ENCODE data around the gene GH1. TPM values are rescaled to one million over a fixed set of nuclear protein-coding genes. Genes with fewer than 3 reads are reported as not detected.

Gene GH1
- total RNA-seq, 1 experiment from 2014 or later: not detected

GRCh38 chr17:63930951-63931575 lies 12.4 kb upstream of the GH1 start:
- RAD21 ChIA-PET (ENCODE audit: low non-redundant PET in 1 of 2, low total read pairs in 2 of 2, uncharacterized antibody in 2 of 2, unreplicated experiment in 2 of 2): no interaction called here
- Histone ChIP-seq H3K79me2 (ENCODE audit: insufficient read depth, low read length) (no peaks in the 10 kb centered on the region), H2AFZ (ENCODE audit: low read depth, low read length, poor library complexity, severe bottlenecking) (no peak overlapping the region), H3K27me3 (ENCODE audit: insufficient read depth, low read length) (no peaks in the 10 kb centered on the region), H3K9me2 (ENCODE audit: insufficient read depth) (no peaks in the 10 kb centered on the region), H3K9me3 (ENCODE audit: control insufficient read depth in 1 of 2, insufficient read depth in 1 of 2, low read depth in 1 of 2, low read length in 2 of 2) (no peaks in the 10 kb centered on the region), H4K20me1 (ENCODE audit: insufficient read depth) (no peaks in the 10 kb centered on the region), H3K9ac (ENCODE audit: low read length) (no peak overlapping the region), H3K4me2 (ENCODE audit: low read length) (0 out of 2 replicates have a peak overlapping the region, but pooled peaks have one; percentile 12), H3K27ac (ENCODE audit: low read depth, low read length) (no peak overlapping the region), H3K4me3 (replicated peaks in 1 of 2; ENCODE audit: low read depth in 1 of 2, low read length in 2 of 2) (no peak overlapping the region), H3K36me3 (ENCODE audit: control insufficient read depth in 1 of 2, insufficient read depth in 2 of 2, low read length in 2 of 2) (no peaks in the 10 kb centered on the region), H3K4me1 (ENCODE audit: control insufficient read depth in 1 of 2, insufficient read depth in 2 of 2, low read length in 2 of 2) (peaks cover 0 to 11% of the 10 kb centered on the region in 2 experiments; a peak in 3 of 4 replicates)
- TF ChIP-seq SP1 (IDR thresholded peaks at IDR 0.05; ENCODE audit: low read depth): no peak
- no peak for TF ChIP-seq SRF (IDR thresholded peaks at IDR 0.05; ENCODE audit: low read depth)
- no peak for TF ChIP-seq EZH2phosphoT487 (IDR thresholded peaks at IDR 0.05; ENCODE audit: borderline replicate concordance)
- TF ChIP-seq CBX3 (IDR thresholded peaks at IDR 0.05; ENCODE audit: low read depth): no peak
- no peak for TF ChIP-seq ELF1 (IDR thresholded peaks at IDR 0.05; ENCODE audit: borderline replicate concordance, low read depth)
- no peak for TF ChIP-seq JUND (IDR thresholded peaks at IDR 0.05)
- TF ChIP-seq SIN3A (IDR thresholded peaks at IDR 0.05; ENCODE audit: low read depth): no peak
- no peak for TF ChIP-seq ZNF274 (IDR thresholded peaks at IDR 0.05; ENCODE audit: low read depth, low read length)
- no peak for TF ChIP-seq CEBPB (IDR thresholded peaks at IDR 0.05; ENCODE audit: low read depth)
- intact Hi-C loops (cut with micrococcal nuclease): no loop called here
- DNase-seq (ENCODE audit: low read depth, low spot score): no peak
- POLR2A ChIA-PET: no interaction called here
- CTCF ChIA-PET: interaction anchor here (1.1 to 3.9 kb wide), 2 partner anchors 15 to 202 kb away, joined by 3 to 17 read pairs; no protein-coding TSS in a partner anchor
- no TSS peak for BruUV-seq (replicated peaks)
- peak; percentile 68 for ATAC-seq

- no peak for TF ChIP-seq CTCF (IDR thresholded peaks at IDR 0.05 in 2 of 3, conservative IDR thresholded peaks at IDR 0.05 in 1 of 3; ENCODE audit: borderline replicate concordance in 1 of 3, insufficient read depth in 1 of 3, low read depth in 2 of 3, low read length in 2 of 3)
- TF ChIP-seq ELF1 (IDR thresholded peaks at IDR 0.05; ENCODE audit: borderline replicate concordance, low read depth): no peak
- no peak for TF ChIP-seq EGR1 (IDR thresholded peaks at IDR 0.05; ENCODE audit: low read depth)
- no peak; the same call in 1 of the 2 replicates for TF ChIP-seq ZFX (IDR thresholded peaks at IDR 0.05)
- TF ChIP-seq POLR2AphosphoS5 (IDR thresholded peaks at IDR 0.05; ENCODE audit: low read depth, low read length): no peak
- TF ChIP-seq SRF (IDR thresholded peaks at IDR 0.05; ENCODE audit: low read depth): no peak
- TF ChIP-seq ZBTB33 (IDR thresholded peaks at IDR 0.05; ENCODE audit: extremely low read depth, insufficient replicate concordance, low read length): no peak
- TF ChIP-seq CEBPB (IDR thresholded peaks at IDR 0.05; ENCODE audit: low read depth): no peak
- ChIA-PET RAD21 (ENCODE audit: low non-redundant PET in 1 of 2, low total read pairs in 2 of 2, uncharacterized antibody in 2 of 2, unreplicated experiment in 2 of 2) (no interaction called here), CTCF (interaction anchor here (1.1 to 1.7 kb wide), 3 partner anchors 10 to 203 kb away, joined by 3 to 4 read pairs (median 4); no protein-coding TSS in a partner anchor), POLR2A (no interaction called here)
- H3K36me3 ChIP-seq (ENCODE audit: control insufficient read depth in 1 of 2, insufficient read depth in 2 of 2, low read length in 2 of 2): no peaks in the 10 kb centered on the region
- H3K4me3 ChIP-seq (replicated peaks in 1 of 2; ENCODE audit: low read depth in 1 of 2, low read length in 2 of 2): no peak overlapping the region
- no peaks in the 10 kb centered on the region for H3K9me2 ChIP-seq (ENCODE audit: insufficient read depth)
- H3K27me3 ChIP-seq (ENCODE audit: insufficient read depth, low read length): no peaks in the 10 kb centered on the region
- no peak overlapping the region for H3K4me2 ChIP-seq (ENCODE audit: low read length)
- DNase-seq (ENCODE audit: low read depth, low spot score): no peak
- intact Hi-C loops (cut with micrococcal nuclease): no loop called here
- no TSS peak for BruUV-seq (replicated peaks)
- no peaks in the 10 kb centered on the region for H3K79me2 ChIP-seq (ENCODE audit: insufficient read depth, low read length)
- H3K4me1 ChIP-seq (ENCODE audit: control insufficient read depth in 1 of 2, insufficient read depth in 2 of 2, low read length in 2 of 2): peaks cover 0 to 11% of the 10 kb centered on the region in 2 experiments; a peak in 3 of 4 replicates
- no peak overlapping the region for H2AFZ ChIP-seq (ENCODE audit: low read depth, low read length, poor library complexity, severe bottlenecking)
- H4K20me1 ChIP-seq (ENCODE audit: insufficient read depth): no peaks in the 10 kb centered on the region
- H3K9me3 ChIP-seq (ENCODE audit: control insufficient read depth in 1 of 2, insufficient read depth in 1 of 2, low read depth in 1 of 2, low read length in 2 of 2): no peaks in the 10 kb centered on the region
- ATAC-seq: peak; percentile 39
- no peak overlapping the region for H3K27ac ChIP-seq (ENCODE audit: low read depth, low read length)
- H3K9ac ChIP-seq (ENCODE audit: low read length): no peak overlapping the region
These were observed 11.5 kb upstream of the GH1 start for GRCh38 chr17:63929860-63930766.
